ENCODE measurements around the gene AFF3.

AFF3 gene

DNA sequence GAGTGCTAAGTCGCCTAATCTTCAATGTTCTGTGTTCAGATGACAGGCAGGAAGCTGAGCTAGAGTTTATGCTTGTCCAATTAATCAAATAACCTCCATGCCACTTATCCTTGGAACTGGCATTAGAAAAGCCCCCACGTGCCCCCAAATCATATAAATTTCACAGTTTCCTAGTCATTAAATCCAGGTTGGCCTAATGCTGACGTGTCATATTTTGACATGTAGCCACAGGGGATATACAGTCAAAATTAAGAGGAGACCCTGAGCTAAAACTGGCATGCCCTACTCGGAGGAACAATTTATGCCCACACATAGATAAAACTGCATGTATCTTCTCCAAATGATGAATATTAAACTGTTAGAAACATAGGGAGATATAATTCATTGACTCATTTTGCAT, 101.0 kb downstream of the AFF3 start:
- TF ChIP-seq, protein P1, sequence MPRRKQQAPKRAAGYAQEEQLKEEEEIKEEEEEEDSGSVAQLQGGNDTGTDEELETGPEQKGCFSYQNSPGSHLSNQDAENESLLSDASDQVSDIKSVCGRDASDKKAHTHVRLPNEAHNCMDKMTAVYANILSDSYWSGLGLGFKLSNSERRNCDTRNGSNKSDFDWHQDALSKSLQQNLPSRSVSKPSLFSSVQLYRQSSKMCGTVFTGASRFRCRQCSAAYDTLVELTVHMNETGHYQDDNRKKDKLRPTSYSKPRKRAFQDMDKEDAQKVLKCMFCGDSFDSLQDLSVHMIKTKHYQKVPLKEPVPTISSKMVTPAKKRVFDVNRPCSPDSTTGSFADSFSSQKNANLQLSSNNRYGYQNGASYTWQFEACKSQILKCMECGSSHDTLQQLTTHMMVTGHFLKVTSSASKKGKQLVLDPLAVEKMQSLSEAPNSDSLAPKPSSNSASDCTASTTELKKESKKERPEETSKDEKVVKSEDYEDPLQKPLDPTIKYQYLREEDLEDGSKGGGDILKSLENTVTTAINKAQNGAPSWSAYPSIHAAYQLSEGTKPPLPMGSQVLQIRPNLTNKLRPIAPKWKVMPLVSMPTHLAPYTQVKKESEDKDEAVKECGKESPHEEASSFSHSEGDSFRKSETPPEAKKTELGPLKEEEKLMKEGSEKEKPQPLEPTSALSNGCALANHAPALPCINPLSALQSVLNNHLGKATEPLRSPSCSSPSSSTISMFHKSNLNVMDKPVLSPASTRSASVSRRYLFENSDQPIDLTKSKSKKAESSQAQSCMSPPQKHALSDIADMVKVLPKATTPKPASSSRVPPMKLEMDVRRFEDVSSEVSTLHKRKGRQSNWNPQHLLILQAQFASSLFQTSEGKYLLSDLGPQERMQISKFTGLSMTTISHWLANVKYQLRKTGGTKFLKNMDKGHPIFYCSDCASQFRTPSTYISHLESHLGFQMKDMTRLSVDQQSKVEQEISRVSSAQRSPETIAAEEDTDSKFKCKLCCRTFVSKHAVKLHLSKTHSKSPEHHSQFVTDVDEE (CRISPR knock-in tag; IDR thresholded peaks at IDR 0.05), result no peak
- TF ChIP-seq GLIS3 (CRISPR knock-in tag; IDR thresholded peaks at IDR 0.05) (no peak), BACH2 (CRISPR knock-in tag; IDR thresholded peaks at IDR 0.05; ENCODE audit: borderline replicate concordance) (no peak), CSDC2 (CRISPR knock-in tag; IDR thresholded peaks at IDR 0.05) (no peak), ZNF565 (CRISPR knock-in tag; conservative IDR thresholded peaks at IDR 0.05; ENCODE audit: low read depth) (no peak)
- ATAC-seq, result no peak

- no peak for ATAC-seq
Measured at GRCh38 chr2:100040906-100041305, 101.5 kb downstream of the AFF3 start.

GRCh38 chr2:100039291-100039980, 103.0 kb downstream of the AFF3 start:
- TF ChIP-seq ZNF565 (CRISPR knock-in tag; conservative IDR thresholded peaks at IDR 0.05; ENCODE audit: low read depth) (no peak), OSR1 (CRISPR knock-in tag; IDR thresholded peaks at IDR 0.05) (no peak), ESRRG (CRISPR knock-in tag; IDR thresholded peaks at IDR 0.05) (no peak), CSRNP3 (CRISPR knock-in tag; IDR thresholded peaks at IDR 0.05) (no peak), ISL1 (CRISPR knock-in tag; IDR thresholded peaks at IDR 0.05) (no peak), TOX (CRISPR knock-in tag; IDR thresholded peaks at IDR 0.05; ENCODE audit: borderline replicate concordance) (no peak), RARB (CRISPR knock-in tag; IDR thresholded peaks at IDR 0.05) (no peak), GLIS3 (CRISPR knock-in tag; IDR thresholded peaks at IDR 0.05) (no peak), ZFP30 (CRISPR knock-in tag; IDR thresholded peaks at IDR 0.05) (no peak), ZC3H10 (CRISPR knock-in tag; IDR thresholded peaks at IDR 0.05) (no peak), SNAI2 (CRISPR knock-in tag; IDR thresholded peaks at IDR 0.05) (no peak), CSDC2 (CRISPR knock-in tag; IDR thresholded peaks at IDR 0.05) (no peak), BACH2 (CRISPR knock-in tag; IDR thresholded peaks at IDR 0.05; ENCODE audit: borderline replicate concordance) (no peak), ZFP3 (CRISPR knock-in tag; IDR thresholded peaks at IDR 0.05) (no peak), ARNTL (CRISPR knock-in tag; IDR thresholded peaks at IDR 0.05; ENCODE audit: borderline replicate concordance, low read depth) (no peak), ZNF8 (CRISPR knock-in tag; IDR thresholded peaks at IDR 0.05) (no peak), PPARA (CRISPR knock-in tag; IDR thresholded peaks at IDR 0.05; ENCODE audit: borderline replicate concordance) (no peak), TCF4 (CRISPR knock-in tag; IDR thresholded peaks at IDR 0.05; ENCODE audit: borderline replicate concordance) (no peak)
- TF ChIP-seq, protein P2, sequence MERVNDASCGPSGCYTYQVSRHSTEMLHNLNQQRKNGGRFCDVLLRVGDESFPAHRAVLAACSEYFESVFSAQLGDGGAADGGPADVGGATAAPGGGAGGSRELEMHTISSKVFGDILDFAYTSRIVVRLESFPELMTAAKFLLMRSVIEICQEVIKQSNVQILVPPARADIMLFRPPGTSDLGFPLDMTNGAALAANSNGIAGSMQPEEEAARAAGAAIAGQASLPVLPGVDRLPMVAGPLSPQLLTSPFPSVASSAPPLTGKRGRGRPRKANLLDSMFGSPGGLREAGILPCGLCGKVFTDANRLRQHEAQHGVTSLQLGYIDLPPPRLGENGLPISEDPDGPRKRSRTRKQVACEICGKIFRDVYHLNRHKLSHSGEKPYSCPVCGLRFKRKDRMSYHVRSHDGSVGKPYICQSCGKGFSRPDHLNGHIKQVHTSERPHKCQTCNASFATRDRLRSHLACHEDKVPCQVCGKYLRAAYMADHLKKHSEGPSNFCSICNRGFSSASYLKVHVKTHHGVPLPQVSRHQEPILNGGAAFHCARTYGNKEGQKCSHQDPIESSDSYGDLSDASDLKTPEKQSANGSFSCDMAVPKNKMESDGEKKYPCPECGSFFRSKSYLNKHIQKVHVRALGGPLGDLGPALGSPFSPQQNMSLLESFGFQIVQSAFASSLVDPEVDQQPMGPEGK (CRISPR knock-in tag; IDR thresholded peaks at IDR 0.05; ENCODE audit: borderline replicate concordance), result no peak

More at GRCh38 chr2:100040906-100041305, 101.5 kb downstream of the AFF3 start:
- TF ChIP-seq ZNF70 (CRISPR knock-in tag; IDR thresholded peaks at IDR 0.05), result no peak
- no peak for TF ChIP-seq OSR1 (CRISPR knock-in tag; IDR thresholded peaks at IDR 0.05)
- TF ChIP-seq, protein P1 (CRISPR knock-in tag; IDR thresholded peaks at IDR 0.05), result no peak
- no peak for TF ChIP-seq ARNTL (CRISPR knock-in tag; IDR thresholded peaks at IDR 0.05; ENCODE audit: borderline replicate concordance, low read depth)
- TF ChIP-seq SNAI2 (CRISPR knock-in tag; IDR thresholded peaks at IDR 0.05), result no peak
- TF ChIP-seq GLIS3 (CRISPR knock-in tag; IDR thresholded peaks at IDR 0.05), result no peak
- no peak for TF ChIP-seq ZFP30 (CRISPR knock-in tag; IDR thresholded peaks at IDR 0.05)
- no peak for TF ChIP-seq ISL1 (CRISPR knock-in tag; IDR thresholded peaks at IDR 0.05)
- TF ChIP-seq, protein P2 (CRISPR knock-in tag; IDR thresholded peaks at IDR 0.05; ENCODE audit: borderline replicate concordance), result no peak

More at GRCh38 chr2:100039291-100039980, 103.0 kb downstream of the AFF3 start:
- ATAC-seq, result no peak

Measured in SK-N-SH treated with all-trans-retinoic acid at 6 μM for 48 hours (cell line).